GM21576 (cell line): ENCODE data around the gene BMP4.

Experiments used
- ATAC-seq: cut with Tn5 transposase; IDR thresholded peaks from one replicate; pipeline ENCODE4 v1.9.1; 2021; ENCODE audit warnings: mild to moderate bottlenecking, moderate library complexity; ENCODE audit not compliant: unreplicated experiment

Gene BMP4

DNA sequence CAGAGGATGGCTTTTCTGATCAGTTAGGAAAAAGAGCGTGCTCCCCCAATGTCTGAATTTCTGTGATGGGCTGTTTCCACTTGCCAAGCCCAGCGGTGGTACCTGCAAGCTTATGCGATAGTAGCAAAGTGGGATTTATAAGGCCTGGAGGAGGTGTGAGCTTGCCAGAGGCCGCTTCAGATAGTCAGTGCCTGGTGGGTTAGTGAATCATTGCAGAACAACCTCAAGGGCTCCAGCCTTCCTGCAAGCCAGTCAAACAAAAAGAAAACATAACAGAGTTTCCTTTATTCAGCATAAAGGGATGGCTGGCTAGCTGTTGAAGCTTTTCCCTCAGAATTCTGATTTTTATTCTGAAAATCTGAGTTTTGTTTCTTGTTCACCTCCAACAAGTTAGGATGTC, 7.6 kb upstream of the BMP4 start:
- no peak for ATAC-seq

DNA sequence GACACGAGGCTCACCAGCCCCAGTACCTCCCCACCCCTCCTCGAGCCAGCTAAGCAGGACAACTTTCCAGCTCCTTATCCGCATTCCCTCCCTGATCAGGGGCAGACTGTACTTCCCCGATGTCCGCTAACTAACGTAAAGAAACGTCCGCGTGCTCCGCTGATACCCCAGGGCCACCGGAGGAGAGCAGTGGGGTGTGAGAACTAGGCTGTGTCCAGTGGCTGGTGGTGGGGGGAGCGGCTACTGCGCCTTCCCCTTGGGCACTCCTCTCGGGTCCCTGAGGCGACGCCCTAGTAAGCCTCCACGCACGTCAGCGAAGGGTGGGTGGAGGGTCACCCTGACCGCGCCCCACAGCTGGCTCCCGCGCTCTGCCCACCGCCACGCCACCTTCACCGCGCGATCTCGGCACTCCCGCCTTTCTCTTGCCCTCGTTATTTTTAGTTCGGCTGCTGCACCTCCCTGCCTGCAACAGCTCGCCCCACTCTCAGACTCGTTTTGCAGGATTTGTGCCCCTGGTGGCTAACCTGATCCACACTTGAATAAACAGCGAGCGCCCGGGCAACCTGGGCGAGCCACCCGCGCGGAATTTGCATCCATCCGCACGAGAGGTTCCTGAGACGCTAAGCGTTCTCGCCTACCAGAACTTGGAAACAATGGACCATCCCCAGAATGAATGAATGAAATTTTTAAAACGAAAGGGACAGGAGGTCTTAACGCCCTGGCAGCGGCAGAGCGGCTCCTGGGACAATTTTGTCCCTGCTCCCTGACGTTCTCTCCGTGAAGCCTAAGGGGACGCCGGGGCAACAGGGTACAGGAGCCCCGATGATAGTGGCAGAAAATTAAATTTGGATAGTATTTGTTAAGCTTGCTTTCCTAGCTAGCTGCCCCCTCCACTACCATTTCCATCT, 6.9 kb upstream of the BMP4 start:
- ATAC-seq: no peak

DNA sequence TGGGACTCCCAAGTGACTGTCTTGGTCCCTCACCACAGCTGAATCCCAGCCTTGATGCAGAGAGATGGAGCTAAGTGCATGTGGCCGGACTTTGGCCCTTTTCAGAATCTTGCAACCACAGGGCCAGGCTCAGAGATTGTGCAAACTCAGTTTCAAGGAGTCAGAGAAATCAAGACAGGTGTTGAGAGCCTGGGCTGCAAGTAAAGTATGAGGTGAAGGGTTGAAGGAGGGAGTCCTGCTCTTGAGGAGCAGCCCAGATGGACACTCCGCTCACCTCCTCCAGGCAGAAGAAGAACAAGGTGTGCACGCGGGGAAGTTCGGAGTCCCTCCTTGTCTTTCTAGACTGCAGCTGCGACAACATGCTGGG, 6.3 kb upstream of the BMP4 start:
- no peak for ATAC-seq

DNA sequence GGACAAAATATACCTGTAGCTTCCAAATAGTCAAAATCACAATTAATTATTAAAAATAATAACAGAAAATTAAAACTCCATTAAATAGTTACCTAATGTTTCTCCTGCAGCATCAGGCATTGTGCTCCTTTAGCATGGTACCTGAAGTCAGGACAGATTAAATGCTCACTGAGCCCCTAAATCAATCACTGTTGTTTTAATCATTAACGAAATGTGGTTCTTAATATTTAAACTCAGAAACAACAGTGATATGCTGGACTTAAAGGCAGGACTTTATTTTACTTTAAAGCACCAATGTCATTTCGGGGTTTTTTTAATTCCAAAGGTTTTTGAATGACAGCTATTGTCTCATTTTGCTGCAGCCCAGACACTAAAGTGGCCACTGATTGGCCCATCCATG, 2.0 kb upstream of the BMP4 start:
- ATAC-seq: no peak

DNA sequence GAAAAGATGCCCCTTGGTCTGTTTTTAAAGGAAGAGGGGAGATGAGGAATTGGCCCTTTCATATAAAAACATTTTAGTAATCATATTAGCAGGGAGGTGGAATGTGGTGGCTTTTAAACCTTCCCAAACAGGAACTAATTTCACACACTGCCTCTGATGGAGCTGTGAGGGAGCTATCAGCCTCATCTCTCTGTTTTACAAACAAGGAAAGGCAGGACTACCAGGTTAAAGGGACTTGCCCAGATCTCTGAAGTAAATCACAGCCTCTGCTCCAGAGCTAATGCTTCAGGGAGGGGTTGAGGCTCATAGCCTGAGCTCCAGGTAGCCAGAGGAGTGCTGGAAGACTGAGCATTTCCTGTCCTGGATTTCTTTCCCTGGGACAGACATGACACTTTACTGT, 1.1 kb upstream of the BMP4 start:
- no peak for ATAC-seq

DNA sequence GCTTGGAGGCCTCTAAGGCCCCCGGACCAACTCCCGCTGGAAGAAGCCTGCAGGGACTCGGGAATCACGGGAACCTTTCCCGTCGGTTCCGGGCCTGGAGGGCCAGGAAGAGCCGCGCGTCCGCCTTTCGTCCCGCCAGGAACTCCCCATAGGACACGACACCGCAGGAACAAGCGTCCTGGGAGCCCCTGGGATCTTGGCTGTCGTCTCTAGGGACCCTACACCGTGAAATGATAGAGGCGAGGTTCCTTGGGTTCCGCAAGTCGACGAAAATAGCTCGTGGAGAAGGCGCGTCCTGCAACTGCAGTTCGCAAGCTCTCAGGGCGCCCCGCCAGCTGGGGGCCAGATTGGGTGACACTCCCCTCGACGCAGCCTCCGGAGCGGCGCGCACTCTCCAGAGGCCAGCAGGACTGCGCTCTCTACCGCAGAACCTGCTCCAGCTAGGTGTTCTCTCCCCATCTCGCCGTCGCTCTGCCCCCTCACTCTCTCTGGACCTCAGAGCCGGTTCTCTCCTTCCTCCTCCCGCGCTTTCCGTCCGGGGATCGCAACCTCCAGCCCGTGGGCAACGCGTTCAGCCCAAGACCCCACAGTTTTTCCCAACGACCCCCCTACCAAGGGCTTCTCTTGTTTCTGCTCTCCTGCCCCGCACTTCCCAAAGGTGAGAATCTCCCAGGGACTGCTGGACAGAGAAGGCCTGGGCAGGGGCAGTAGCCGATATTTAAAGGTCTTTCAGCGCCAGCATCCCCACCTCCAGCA, 776 bp downstream of the BMP4 start:
- no peak for ATAC-seq

DNA sequence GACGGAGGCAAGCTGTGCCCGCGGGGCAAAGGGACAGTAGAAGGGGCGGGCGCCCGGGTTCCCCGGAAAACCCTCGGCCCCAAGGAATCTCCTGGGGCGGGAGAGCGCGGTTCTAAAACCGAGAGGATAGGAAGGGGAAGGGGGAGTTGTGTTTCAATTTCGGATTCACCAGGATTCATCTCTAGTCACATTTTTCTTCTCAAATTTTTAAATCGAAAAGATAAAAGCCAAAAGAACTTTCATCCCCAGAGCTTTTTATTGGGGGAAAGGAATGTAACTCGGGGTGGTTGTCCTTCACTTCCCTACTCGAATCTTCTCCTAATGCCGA, 1.4 kb downstream of the BMP4 start:
- ATAC-seq: no peak

DNA sequence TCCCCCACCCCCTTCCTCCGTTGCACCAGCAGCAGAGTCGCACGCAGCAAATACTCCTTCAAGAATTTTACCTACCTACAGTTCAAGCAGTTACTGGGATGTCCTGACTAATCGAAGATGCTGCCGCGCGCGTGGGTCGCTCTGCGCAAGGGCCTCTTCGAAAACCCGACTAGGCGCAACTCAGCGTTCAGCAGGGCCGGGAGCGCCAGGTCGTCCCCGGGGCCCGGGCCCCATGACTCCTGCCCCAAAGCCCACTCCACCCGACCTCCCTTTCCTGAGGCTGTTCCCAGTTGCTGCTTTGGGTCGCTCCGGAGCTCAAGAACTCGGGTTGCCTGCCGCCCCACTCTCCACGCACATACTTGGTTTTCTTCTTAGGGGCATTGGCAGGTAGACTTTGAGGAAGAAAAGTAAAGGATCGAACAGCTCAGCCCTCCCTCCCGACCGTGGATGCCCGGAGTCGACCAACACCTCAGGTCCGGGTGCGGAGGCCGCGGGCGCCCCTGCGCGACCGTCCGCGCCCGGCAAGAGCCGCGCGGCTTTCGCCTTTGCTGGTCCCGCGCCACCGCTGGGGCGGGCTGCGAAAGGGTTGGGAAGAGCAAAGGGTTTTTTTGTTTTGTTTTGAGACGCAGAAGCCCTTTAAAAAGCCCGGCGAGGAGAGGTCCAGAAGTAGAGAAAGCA, 1.9 kb downstream of the BMP4 start:
- no peak for ATAC-seq

DNA sequence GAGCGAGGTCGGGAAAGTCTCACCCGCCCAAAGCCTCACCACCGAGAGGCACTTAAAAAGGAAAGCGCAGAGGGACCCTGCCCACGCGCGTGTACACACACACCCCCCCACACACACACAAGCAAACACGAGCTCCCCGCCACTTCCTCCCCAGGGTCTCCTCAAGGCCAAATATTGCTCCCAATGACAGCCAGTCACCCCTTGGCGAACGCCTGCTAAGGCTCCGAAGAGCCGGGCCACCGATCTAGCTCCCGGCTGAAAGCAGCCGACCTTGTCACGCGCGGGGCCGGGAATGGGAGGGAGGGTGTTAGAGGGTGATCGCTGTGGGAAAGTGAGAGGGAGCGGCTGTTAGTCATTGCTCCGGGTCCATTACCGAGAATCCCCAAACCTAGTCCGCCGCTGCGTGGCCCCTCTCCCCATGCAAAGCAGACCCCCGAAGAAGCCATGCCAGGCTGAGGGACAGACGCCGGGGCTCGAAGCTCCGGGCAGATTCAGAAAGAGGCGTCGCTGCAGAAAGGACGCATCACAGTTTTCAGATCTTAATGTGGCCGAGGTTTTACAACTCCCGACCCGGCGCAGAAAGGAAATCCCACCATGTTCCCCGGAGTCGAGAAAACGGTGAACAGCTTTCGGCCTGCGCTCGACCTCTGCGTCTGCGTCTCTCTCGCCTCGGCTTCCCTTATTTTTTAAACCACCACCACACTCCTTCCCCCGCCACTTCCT, 2.6 kb downstream of the BMP4 start:
- no peak for ATAC-seq

DNA sequence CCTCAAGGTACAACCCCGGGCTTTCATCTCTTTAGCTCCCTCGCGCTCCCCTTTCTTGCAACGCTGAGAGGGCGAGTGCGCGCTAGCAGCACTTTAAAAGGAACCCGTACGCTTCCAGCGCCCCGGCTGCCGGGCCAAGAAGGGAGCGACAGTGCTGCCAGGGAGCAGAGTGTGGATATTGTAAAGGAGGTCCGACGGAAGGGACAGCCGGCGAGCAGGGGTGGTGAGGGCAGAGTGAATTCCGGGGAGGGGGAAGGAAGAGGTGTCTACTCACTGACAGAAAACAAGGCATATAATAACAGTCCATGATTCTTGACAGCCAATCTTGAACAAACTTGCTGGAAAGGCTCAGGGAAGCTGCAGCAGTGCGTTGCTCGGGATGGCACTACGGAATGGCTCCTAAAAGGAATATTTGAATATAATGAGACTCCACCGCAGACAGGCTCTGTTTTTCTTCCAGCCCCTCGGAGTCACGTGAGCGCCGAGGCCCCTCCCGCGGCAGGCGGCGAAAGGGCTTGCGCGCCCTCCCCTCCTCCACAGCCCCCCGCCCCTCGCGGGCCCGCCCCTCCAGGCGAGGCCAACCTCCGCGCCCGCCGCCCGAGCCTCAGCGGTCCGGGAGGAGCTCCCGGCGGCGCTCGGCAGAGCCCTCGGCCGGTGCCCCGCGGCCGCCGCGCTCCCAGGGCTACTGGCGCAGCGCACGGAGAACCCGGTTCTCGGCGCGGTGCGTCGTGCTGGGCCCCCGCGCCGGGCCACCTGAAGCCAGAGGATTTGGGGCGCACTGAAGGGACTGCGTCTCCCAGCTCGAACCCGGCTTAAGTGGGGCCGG, 3.4 kb downstream of the BMP4 start:
- no peak for ATAC-seq

DNA sequence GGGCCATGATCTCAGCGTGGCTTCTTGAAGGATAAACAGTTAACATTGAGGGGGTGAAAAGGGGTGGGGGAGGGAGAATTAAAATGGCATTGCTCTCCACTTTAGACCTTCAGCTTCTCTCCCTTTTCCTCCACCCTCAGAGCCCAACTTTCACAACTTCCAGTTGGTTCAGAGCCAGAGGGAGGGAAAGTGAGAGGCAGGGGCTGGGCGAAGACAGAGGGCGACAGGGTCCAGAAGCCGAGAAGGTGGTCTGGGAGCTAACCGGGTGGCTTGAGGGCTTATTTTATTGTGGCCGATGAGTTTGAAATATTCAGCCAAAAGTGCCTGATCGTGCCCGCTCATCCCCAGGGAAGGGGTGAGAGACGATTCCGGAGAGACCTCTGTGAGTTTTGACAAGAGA, 4.1 kb downstream of the BMP4 start:
- ATAC-seq: no peak

DNA sequence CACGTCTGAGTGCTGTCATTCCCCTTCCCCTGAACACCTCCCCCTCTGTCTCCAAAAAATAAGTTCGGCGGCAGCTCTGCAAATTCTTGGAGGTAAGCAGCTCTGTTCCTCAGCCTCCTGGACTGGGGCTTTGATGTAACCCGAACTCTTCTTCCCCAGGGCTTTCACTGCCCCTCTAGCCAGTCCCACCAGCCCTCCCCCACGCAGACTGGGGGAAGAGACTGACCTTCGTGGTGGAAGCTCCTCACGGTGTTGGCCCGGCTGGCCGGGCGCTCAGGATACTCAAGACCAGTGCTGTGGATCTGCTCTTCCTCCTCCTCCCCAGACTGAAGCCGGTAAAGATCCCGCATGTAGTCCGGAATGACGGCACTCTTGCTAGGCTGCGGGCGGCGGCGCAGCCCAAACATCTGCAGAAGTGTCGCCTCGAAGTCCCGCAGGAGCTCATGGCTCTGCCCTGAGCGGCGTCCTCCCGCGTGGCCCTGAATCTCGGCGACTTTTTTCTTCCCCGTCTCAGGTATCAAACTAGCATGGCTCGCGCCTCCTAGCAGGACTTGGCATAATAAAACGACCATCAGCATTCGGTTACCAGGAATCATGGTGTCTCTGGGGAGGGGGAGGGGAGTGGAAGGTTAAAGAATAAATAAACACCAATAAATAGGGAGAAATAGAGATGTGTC, 4.9 kb downstream of the BMP4 start:
- no peak for ATAC-seq

DNA sequence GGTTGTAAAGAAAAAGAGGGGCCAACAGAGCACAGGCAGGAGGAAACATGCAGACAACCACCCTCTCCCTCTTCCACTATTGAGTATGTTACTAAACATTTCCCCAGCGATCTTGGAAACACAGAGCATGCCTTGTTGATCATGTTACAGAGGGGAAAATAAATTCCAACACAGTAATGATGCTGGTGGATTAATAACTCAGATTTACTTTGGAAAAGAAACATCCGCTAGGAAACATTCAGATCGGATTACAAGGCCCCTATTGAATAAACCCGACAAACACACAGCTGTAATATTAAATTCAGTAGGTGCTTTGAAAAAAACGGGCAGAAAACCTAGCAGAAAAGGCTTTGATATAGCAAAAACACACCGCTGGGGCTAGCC, 5.4 kb downstream of the BMP4 start:
- no peak for ATAC-seq

DNA sequence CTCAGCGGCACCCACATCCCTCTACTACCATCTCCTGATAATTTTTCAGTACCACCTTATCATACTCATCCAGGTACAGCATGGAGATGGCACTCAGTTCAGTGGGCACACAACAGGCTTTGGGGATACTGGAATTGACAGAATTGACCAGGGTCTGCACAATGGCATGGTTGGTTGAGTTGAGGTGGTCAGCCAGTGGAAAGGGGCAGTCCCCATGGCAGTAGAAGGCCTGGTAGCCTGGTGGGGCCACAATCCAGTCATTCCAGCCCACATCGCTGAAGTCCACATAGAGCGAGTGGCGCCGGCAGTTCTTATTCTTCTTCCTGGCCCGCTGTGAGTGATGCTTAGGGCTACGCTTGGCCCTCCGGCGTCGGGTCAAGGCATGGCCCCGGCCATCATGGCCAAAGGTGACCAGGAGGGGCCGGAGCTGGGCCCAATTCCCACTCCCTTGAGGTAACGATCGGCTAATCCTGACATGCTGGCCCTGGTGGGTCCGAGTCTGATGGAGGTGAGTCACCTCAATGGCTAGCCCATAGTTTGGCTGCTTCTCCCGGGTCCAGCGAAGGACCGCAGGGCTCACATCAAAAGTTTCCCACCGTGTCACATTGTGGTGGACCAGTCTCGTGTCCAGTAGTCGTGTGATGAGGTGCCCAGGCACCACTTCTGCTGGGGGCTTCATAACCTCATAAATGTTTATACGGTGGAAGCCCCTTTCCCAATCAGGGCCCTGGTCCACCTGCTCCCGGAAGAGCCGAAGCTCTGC, 6.4 kb downstream of the BMP4 start:
- ATAC-seq: no peak

DNA sequence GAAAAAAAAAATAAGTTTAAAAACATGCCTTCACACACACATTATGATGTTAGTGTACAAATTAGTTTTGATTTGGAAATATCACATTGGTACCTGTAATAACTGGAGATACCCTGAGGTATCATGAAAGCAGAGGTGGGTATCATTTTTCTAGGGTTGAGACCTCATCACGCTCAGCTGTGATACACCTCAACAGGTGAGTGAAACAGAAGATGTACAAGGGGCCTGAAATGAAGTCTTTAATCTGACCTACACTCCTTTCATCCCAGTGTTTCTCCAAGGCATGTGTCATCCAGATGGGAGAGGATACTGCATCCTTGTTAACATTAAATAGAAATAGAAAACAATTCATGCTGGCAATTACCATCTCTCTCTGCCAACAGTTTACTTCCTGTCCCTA, 7.4 kb downstream of the BMP4 start:
- no peak for ATAC-seq

DNA sequence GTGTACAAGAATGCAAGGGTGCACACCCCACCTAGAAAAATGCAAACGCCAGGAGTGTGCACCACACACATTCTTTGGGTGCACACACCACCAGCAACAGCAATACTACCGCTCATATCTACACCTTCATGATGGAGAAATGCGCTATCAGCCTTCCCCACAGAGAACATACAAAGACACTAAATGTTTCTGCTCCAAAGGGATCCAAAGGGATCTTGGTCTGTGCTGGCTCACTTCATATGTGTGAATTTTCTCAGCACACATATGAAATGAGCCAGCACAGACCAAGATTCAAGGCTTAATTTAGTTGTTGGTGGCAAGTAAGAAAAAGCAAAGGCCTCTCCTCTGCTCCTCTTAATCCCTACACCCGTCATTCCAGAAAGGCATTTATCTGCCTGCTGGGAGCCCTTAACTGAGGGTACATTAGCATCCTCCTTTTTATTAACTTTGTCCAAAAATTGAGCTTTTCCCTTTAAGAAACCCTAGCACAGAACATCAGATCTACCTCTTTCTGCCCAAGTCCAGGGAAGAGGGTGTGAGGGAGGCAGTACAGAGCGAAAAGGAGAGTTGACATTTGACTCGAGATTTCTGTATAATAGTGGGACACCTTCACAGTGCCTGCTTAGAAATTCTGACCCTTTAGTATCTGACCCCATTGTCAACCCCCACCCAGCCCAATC, 8.3 kb downstream of the BMP4 start:
- no peak for ATAC-seq

DNA sequence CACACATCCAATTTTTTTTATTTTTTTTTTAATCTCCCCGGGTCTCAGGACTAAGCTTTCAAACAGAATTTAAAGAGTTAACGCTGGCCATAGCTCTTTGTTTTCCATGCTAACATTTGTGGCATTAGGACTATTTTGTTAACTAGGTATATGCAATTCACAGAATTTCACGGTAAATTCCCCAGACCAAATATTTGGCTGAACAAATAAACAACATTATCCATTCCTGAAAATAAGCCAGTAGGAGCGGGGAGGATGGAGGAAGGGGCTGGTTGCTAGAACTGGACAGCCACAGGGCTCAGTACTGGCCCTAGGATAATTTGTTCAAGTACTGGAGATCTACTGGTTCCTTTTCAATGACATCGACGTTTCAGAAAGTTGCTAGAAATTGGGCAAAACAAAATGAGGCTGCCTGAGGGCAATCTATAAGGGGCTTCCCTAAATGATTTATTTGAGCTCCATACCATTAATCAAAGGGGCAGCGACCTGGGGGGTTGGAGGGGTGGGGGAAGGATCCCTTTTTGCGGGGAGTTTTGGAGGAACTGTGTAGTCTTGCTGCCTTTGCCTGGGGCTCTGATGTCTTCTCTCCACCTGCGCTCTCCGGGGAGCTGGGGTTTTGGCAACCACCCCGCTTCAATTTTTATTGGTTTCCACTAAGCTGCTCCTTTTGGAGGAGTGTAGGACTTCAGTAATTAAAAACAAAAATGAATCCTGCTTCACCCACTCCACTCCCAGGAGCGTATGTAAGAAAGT, 9.0 kb downstream of the BMP4 start:
- no peak for ATAC-seq

DNA sequence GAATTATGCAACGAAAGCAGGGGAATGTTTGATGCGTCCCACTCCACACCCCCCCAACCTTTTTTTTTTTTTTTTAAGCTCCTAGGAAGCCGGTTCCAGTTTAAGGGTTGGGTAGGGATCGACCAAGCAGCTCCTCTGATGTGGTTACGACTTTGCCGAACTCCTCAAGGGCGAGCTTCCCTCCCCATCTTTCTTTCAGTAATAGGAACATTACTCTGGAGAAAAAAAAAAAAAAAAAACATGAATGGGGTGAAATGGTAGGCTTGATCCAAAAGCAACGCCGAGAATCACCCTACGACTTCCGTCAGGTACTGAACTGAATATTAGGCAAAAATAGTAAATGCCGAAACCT, 9.6 kb downstream of the BMP4 start:
- ATAC-seq: no peak
